DOHH2 (cell line): ENCODE measurements around the gene PDE9A.

Experiments used
- H3F3A ChIP-seq: fragments of 200-600 bp; sonication (generic), shearing (Covaris generic); 2 replicates; pipeline ENCODE4 v1.6.0; 2016; ENCODE audit warnings: antibody characterized with exemption, mild to moderate bottlenecking; ENCODE audit not compliant: control insufficient read depth, insufficient read depth
- H3K27ac ChIP-seq: fragments of 200-600 bp; sonication (generic); 2 replicates; pipeline ENCODE4 v1.5.1; 2014; ENCODE audit warnings: low read depth, mild to moderate bottlenecking, low read length, moderate library complexity
- H3K27me3 ChIP-seq: fragments of 200-600 bp; sonication (generic); 2 replicates; pipeline ENCODE4 v1.6.1; 2014; ENCODE audit warnings: mild to moderate bottlenecking, low read length, mixed read lengths; ENCODE audit not compliant: control insufficient read depth
- H3K36me3 ChIP-seq: fragments of 200-600 bp; sonication (generic); 2 replicates; pipeline ENCODE4 v1.6.1; 2014; ENCODE audit warnings: mild to moderate bottlenecking, low read length, moderate library complexity, mixed read lengths; ENCODE audit not compliant: control insufficient read depth
- H3K4me1 ChIP-seq: fragments of 200-600 bp; sonication (generic); 2 replicates; pipeline ENCODE4 v1.6.1; 2014; ENCODE audit warnings: mild to moderate bottlenecking, low read length, mixed read lengths; ENCODE audit not compliant: control insufficient read depth
- H3K4me2 ChIP-seq: fragments of 200-600 bp; sonication (generic); 2 replicates; pipeline ENCODE4 v1.6.0; 2014; ENCODE audit warnings: mild to moderate bottlenecking, low read length, moderate library complexity
- H3K4me3 ChIP-seq: fragments of 200-600 bp; sonication (generic); 2 replicates; pipeline ENCODE4 v1.5.1; 2014; ENCODE audit warnings: mild to moderate bottlenecking, low read length, mixed read lengths
- H3K79me2 ChIP-seq: fragments of 200-600 bp; sonication (generic); 2 replicates; pipeline ENCODE4 v1.6.1; 2014; ENCODE audit warnings: mild to moderate bottlenecking, low read length, mixed read lengths; ENCODE audit not compliant: control insufficient read depth
- H3K9me2 ChIP-seq: fragments of 200-600 bp; sonication (generic); replicated peaks from 2 replicates; pipeline ENCODE4 v1.6.1; 2014; ENCODE audit warnings: mild to moderate bottlenecking, low read length, mixed read lengths; ENCODE audit not compliant: control insufficient read depth
- H3K9me3 ChIP-seq: fragments of 200-600 bp; sonication (generic); 2 replicates; pipeline ENCODE4 v1.6.1; 2014; ENCODE audit warnings: antibody characterized with exemption, low read length, mixed read lengths; ENCODE audit not compliant: control insufficient read depth, insufficient read depth
- H4K20me1 ChIP-seq: fragments of 200-600 bp; sonication (generic); 2 replicates; pipeline ENCODE4 v1.6.0; 2014; ENCODE audit warnings: low read depth, mild to moderate bottlenecking, antibody characterized with exemption, low read length, moderate library complexity; ENCODE audit not compliant: control insufficient read depth, insufficient read depth
- EZH2phosphoT487 ChIP-seq: fragments of 200-600 bp; sonication (generic); IDR thresholded peaks from 2 replicates; pipeline ENCODE4 v1.6.1; 2017; ENCODE audit warnings: borderline replicate concordance, mild to moderate bottlenecking, antibody characterized with exemption, low read length, moderate library complexity, mixed read lengths
- TF ChIP-seq, protein P1 (sequence below): fragments of 200-600 bp; sonication (generic); IDR thresholded peaks from one replicate; pipeline ENCODE4 v1.5.1; 2014; ENCODE audit warnings: antibody characterized with exemption, mild to moderate bottlenecking, low read depth, low read length; ENCODE audit not compliant: poor library complexity, severe bottlenecking

PDE9A gene

GRCh38 chr21:42769183-42769819, 115.9 kb downstream of the PDE9A start:
- no peaks in the 10 kb centered on the region for H3F3A ChIP-seq
- H3K4me3 ChIP-seq, result no peak overlapping the region
- no peaks in the 10 kb centered on the region for H3K79me2 ChIP-seq
- no peaks in the 10 kb centered on the region for H3K27me3 ChIP-seq
- peaks cover 13% of the 10 kb centered on the region for H3K36me3 ChIP-seq
- H3K9me3 ChIP-seq, result no peaks in the 10 kb centered on the region
- H3K27ac ChIP-seq, result no peak overlapping the region
- H3K4me1 ChIP-seq, result no peaks in the 10 kb centered on the region
- H3K9me2 ChIP-seq, result no peaks in the 10 kb centered on the region
- TF ChIP-seq, protein P1, sequence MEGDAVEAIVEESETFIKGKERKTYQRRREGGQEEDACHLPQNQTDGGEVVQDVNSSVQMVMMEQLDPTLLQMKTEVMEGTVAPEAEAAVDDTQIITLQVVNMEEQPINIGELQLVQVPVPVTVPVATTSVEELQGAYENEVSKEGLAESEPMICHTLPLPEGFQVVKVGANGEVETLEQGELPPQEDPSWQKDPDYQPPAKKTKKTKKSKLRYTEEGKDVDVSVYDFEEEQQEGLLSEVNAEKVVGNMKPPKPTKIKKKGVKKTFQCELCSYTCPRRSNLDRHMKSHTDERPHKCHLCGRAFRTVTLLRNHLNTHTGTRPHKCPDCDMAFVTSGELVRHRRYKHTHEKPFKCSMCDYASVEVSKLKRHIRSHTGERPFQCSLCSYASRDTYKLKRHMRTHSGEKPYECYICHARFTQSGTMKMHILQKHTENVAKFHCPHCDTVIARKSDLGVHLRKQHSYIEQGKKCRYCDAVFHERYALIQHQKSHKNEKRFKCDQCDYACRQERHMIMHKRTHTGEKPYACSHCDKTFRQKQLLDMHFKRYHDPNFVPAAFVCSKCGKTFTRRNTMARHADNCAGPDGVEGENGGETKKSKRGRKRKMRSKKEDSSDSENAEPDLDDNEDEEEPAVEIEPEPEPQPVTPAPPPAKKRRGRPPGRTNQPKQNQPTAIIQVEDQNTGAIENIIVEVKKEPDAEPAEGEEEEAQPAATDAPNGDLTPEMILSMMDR, result no peak
- TF ChIP-seq EZH2phosphoT487, result no peak
- H4K20me1 ChIP-seq, result no peaks in the 10 kb centered on the region
- H3K4me2 ChIP-seq, result no peak overlapping the region

GRCh38 chr21:42769820-42770716, 116.6 kb downstream of the PDE9A start:
- TF ChIP-seq EZH2phosphoT487, result no peak
- TF ChIP-seq, protein P1, result no peak
- no peaks in the 10 kb centered on the region for H3K4me1 ChIP-seq

GRCh38 chr21:42770717-42771502, 117.5 kb downstream of the PDE9A start:
- Histone ChIP-seq H3K4me3 (no peak overlapping the region), H3K79me2 (no peaks in the 10 kb centered on the region), H3K27ac (no peak overlapping the region), H3K27me3 (no peaks in the 10 kb centered on the region), H3K9me2 (no peaks in the 10 kb centered on the region), H3K36me3 (peaks cover 13% of the 10 kb centered on the region), H3K4me1 (no peaks in the 10 kb centered on the region), H4K20me1 (peaks cover 3% of the 10 kb centered on the region; the same call in 1 of the 2 replicates), H3K4me2 (no peak overlapping the region), H3F3A (no peaks in the 10 kb centered on the region), H3K9me3 (no peaks in the 10 kb centered on the region)
- no peak for TF ChIP-seq EZH2phosphoT487
- TF ChIP-seq, protein P1, result no peak

More at GRCh38 chr21:42769820-42770716, 116.6 kb downstream of the PDE9A start:
- Histone ChIP-seq H3K27me3 (no peaks in the 10 kb centered on the region), H3K79me2 (no peaks in the 10 kb centered on the region), H3K4me2 (no peak overlapping the region), H3K36me3 (peaks cover 13% of the 10 kb centered on the region), H4K20me1 (no peaks in the 10 kb centered on the region), H3K4me3 (no peak overlapping the region), H3F3A (no peaks in the 10 kb centered on the region), H3K27ac (no peak overlapping the region), H3K9me3 (no peaks in the 10 kb centered on the region), H3K9me2 (no peaks in the 10 kb centered on the region)
